GM21576 (cell line): Measurements from ENCODE around the gene HRH1.
A peak's percentile ranks its signal among the peaks of the same experiment; 100 is the strongest.

Experiments used
- ATAC-seq: cut with Tn5 transposase; IDR thresholded peaks from one replicate; pipeline ENCODE4 v1.9.1; 2021; ENCODE audit warnings: mild to moderate bottlenecking, moderate library complexity; ENCODE audit not compliant: unreplicated experiment

Gene HRH1

GRCh38 chr3:11275926-11276325 lies 121.6 kb downstream of the HRH1 start:
- no peak for ATAC-seq

- no peak for ATAC-seq
Observed at GRCh38 chr3:11276901-11277300, 122.6 kb downstream of the HRH1 start.

GRCh38 chr3:11282250-11283138 lies 128.2 kb downstream of the HRH1 start:
- ATAC-seq = no peak

- no peak for ATAC-seq
Observed at GRCh38 chr3:11283139-11283475, 128.8 kb downstream of the HRH1 start.

- ATAC-seq = no peak
Observed at GRCh38 chr3:11284011-11284410, 129.7 kb downstream of the HRH1 start.

- ATAC-seq = no peak
Observed at GRCh38 chr3:11285471-11285870, 131.2 kb downstream of the HRH1 start.

GRCh38 chr3:11287404-11287803 lies 133.1 kb downstream of the HRH1 start:
- ATAC-seq = no peak

GRCh38 chr3:11288021-11288491 lies 133.8 kb downstream of the HRH1 start:
- no peak for ATAC-seq

GRCh38 chr3:11288786-11289637 lies 134.7 kb downstream of the HRH1 start:
- ATAC-seq = peak; percentile 60

GRCh38 chr3:11289864-11290263 lies 135.6 kb downstream of the HRH1 start:
- ATAC-seq = no peak

- ATAC-seq = no peak
Observed at GRCh38 chr3:11290743-11291680, 136.7 kb downstream of the HRH1 start.

- ATAC-seq = no peak
Observed at GRCh38 chr3:11291808-11292207, 137.5 kb downstream of the HRH1 start.

GRCh38 chr3:11297126-11297525 lies 142.8 kb downstream of the HRH1 start:
- no peak for ATAC-seq

GRCh38 chr3:11300970-11301369 lies 146.7 kb downstream of the HRH1 start:
- peak; percentile 91 for ATAC-seq

GRCh38 chr3:11302444-11302843 lies 148.2 kb downstream of the HRH1 start:
- no peak for ATAC-seq

GRCh38 chr3:11304175-11304574 lies 149.9 kb downstream of the HRH1 start:
- no peak for ATAC-seq

- ATAC-seq = no peak
Observed at GRCh38 chr3:11305509-11305908, 151.2 kb downstream of the HRH1 start.

GRCh38 chr3:11306817-11307589 lies 152.7 kb downstream of the HRH1 start:
- peak; percentile 68 for ATAC-seq

GRCh38 chr3:11307830-11308432 lies 153.6 kb downstream of the HRH1 start:
- ATAC-seq = no peak

- ATAC-seq = no peak
Observed at GRCh38 chr3:11310258-11310657, 156.0 kb downstream of the HRH1 start.
